Duodenal mucosa (tissue), 2 donors: Measurements from ENCODE around the gene MRPL38.

Experiments
- H3K27ac ChIP-seq: one replicate; pipeline ENCODE4 v1.7.0; 2013; ENCODE audit warnings: low read depth, low read length
- H3K27me3 ChIP-seq, 2 donors: one replicate each; pipeline ENCODE4 v1.7.0; 2013; ENCODE audit warnings: low read length in 2 of 2, control low read depth in 1 of 2; ENCODE audit not compliant: insufficient read depth in 2 of 2, control insufficient read depth in 1 of 2
- H3K36me3 ChIP-seq, 2 donors: one replicate each; pipeline ENCODE4 v1.7.0; 2013; ENCODE audit warnings: low read length in 2 of 2, control low read depth in 1 of 2; ENCODE audit not compliant: insufficient read depth in 2 of 2, control insufficient read depth in 1 of 2
- H3K4me1 ChIP-seq, 2 donors: one replicate each; pipeline ENCODE4 v1.7.0; 2013; ENCODE audit warnings: low read length in 2 of 2, control low read depth in 1 of 2; ENCODE audit not compliant: insufficient read depth in 2 of 2, control insufficient read depth in 1 of 2
- H3K4me3 ChIP-seq, 2 donors: one replicate each; pipeline ENCODE4 v1.7.0; 2013; ENCODE audit warnings: low read length in 2 of 2, low read depth in 1 of 2
- H3K9ac ChIP-seq, 2 donors: one replicate each; pipeline ENCODE4 v1.7.0; 2013; ENCODE audit warnings: low read length in 2 of 2, low read depth in 1 of 2
- H3K9me3 ChIP-seq, 2 donors: one replicate each; pipeline ENCODE4 v1.7.0; 2013; ENCODE audit warnings: low read length in 2 of 2, control low read depth in 1 of 2; ENCODE audit not compliant: control insufficient read depth in 1 of 2

The MRPL38 gene

GRCh38 chr17:75920045-75920560 lies 15.4 kb upstream of the MRPL38 start:
- H3K9me3 ChIP-seq = no peaks in the 10 kb centered on the region

DNA sequence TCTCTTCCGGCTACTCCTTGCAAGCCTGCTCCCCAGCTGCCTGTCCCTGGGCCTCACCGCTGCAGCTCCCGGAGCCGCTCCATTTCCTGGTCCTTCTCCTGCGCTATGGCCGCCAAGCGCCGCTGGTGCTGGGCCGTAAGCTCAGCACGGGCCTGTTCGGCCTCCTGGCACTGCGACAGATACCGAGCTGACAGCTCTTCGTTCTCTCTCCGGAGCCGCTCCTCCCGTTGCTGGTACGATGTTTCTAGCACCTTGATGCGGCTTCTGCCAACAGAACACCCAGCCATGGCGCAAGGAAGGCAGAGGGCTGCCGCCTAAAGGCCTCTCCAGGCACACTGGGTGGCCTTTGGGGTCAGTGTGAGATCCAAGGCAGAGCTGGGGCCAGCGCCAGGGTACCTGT lies 14.9 kb upstream of the MRPL38 start:
- H3K4me3 ChIP-seq = no peak overlapping the region
- peaks cover 10 to 15% of the 10 kb centered on the region in 2 donors for H3K4me1 ChIP-seq
- no peaks in the 10 kb centered on the region for H3K9me3 ChIP-seq
- peaks cover 0 to 9% of the 10 kb centered on the region in 2 donors for H3K36me3 ChIP-seq
- H3K9ac ChIP-seq = no peak overlapping the region
- no peaks in the 10 kb centered on the region for H3K27me3 ChIP-seq
- H3K27ac ChIP-seq = no peak overlapping the region

More at GRCh38 chr17:75920045-75920560, 15.4 kb upstream of the MRPL38 start:
- H3K36me3 ChIP-seq = peaks cover 0 to 9% of the 10 kb centered on the region in 2 donors
- H3K4me1 ChIP-seq = peaks cover 10 to 15% of the 10 kb centered on the region in 2 donors
- H3K27me3 ChIP-seq = no peaks in the 10 kb centered on the region
- H3K4me3 ChIP-seq = no peak overlapping the region
- H3K9ac ChIP-seq = no peak overlapping the region
- H3K27ac ChIP-seq = no peak overlapping the region

GRCh38 chr17:75917917-75918445 lies 13.3 kb upstream of the MRPL38 start:
- Histone ChIP-seq H3K9ac (no peak overlapping the region), H3K4me3 (no peak overlapping the region), H3K9me3 (no peaks in the 10 kb centered on the region), H3K27ac (no peak overlapping the region), H3K36me3 (peaks cover 0 to 17% of the 10 kb centered on the region in 2 donors), H3K27me3 (no peaks in the 10 kb centered on the region), H3K4me1 (peaks cover 5 to 7% of the 10 kb centered on the region in 2 donors)

DNA sequence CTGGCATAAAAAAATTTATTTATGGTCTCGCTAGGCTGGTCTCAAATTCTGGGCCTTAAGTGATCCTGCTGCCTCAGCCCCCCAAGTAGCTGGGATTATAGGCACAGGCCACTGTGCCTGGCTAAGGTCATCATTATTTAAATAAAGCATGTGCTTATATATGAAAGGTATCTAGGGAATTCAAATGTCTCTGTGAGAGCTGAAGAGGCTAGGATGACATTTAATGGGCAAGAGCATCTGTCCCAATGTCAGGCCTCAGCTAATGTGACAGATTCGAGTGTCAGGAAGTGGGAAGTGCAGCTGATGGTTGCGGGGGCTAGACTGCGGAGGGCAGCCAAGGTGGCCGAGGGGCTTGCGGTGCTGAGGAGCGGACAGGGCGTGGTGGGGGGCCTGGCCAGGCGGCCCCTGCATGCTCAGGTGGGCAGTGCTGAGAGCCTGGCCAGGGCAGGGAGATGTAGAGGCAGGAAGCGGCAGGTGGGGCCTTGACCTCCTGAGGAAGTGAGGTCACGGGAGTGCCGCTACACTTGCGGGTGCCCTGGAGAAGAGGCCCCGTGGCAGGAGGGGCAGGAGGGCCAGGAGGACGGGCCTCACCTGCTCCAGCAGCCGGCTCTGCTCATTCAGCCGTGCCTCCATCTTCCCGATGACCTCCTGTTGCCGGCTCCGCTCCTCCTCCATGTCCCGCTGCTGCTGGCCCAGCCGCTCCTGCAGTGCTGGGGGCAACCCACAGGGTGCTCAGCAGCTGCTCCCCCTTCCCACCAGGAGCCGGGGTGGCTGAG lies 12.6 kb upstream of the MRPL38 start:
- Histone ChIP-seq H3K36me3 (peaks cover 0 to 17% of the 10 kb centered on the region in 2 donors), H3K9me3 (no peaks in the 10 kb centered on the region), H3K4me3 (no peak overlapping the region), H3K9ac (no peak overlapping the region), H3K4me1 (peaks cover 0 to under 1% of the 10 kb centered on the region in 2 donors), H3K27ac (no peak overlapping the region), H3K27me3 (no peaks in the 10 kb centered on the region)

DNA sequence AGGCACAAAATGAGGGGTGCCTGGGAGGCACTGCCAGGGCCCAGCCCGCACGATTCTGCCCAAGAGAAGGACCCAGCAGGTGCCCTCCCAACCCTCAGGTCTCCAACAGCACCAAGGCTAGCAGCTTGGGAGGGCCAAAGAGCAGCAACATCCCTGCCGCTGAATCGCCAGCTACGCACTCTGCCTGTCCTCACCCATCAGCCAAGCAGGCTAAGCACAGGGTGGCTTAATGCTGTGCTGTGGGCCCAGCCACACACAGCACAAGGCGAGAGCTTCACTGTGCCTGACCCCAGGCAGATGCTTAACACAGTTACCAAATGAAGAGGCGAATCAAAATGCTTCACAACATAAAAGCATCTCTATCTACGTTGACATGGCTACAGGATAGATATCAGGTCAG lies 10.6 kb upstream of the MRPL38 start:
- Histone ChIP-seq H3K36me3 (peaks cover 0 to 22% of the 10 kb centered on the region in 2 donors), H3K27ac (no peak overlapping the region), H3K4me3 (no peak overlapping the region)

DNA sequence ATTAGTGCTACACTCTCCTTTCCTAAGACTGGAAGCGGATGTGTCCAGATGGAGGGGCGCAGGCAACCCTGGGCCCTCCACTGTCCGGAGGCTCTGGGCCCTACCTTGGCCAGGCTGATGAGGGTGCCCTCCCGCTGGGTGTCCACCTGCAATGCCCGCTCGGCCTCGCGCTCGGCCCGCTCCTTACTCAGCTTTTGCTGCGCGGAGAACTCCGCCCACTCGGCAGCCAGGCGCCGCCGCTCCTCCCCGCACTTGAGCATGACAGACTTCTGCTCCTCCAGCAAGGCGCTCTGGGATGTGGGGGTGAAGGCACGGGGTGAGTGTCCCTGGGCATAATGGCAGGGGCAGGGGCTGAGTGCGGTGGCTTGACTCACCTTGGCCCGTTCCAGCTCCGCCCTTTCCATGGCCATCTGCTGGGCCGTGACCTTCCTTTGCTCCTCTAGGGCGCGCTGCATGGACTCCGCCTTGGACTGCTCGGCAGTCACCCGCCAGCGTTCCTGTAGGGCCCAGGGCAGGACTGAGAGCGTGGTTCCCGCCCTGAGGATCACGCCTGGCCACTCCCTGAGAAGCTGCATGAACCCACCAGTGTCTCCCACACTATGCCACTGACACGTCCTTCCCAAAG lies 10.1 kb upstream of the MRPL38 start:
- H3K9ac ChIP-seq = no peak overlapping the region
- H3K27me3 ChIP-seq = no peaks in the 10 kb centered on the region
- no peak overlapping the region for H3K4me3 ChIP-seq
- H3K27ac ChIP-seq = no peak overlapping the region
- no peaks in the 10 kb centered on the region for H3K9me3 ChIP-seq
- H3K4me1 ChIP-seq = peaks cover 5% of the 10 kb centered on the region in 2 donors
- peaks cover 0 to 21% of the 10 kb centered on the region in 2 donors for H3K36me3 ChIP-seq

More for the DNA sequence above, 10.6 kb upstream of the MRPL38 start:
- peaks cover 0 to under 1% of the 10 kb centered on the region in 2 donors for H3K4me1 ChIP-seq
- no peaks in the 10 kb centered on the region for H3K9me3 ChIP-seq
- H3K27me3 ChIP-seq = no peaks in the 10 kb centered on the region
- H3K9ac ChIP-seq = no peak overlapping the region

GRCh38 chr17:75913537-75914210 lies 9.0 kb upstream of the MRPL38 start:
- no peaks in the 10 kb centered on the region for H3K9me3 ChIP-seq
- H3K4me1 ChIP-seq = peaks cover 6 to 12% of the 10 kb centered on the region in 2 donors
- no peaks in the 10 kb centered on the region for H3K27me3 ChIP-seq
- H3K4me3 ChIP-seq = no peak overlapping the region
- H3K36me3 ChIP-seq = peaks cover 0 to 15% of the 10 kb centered on the region in 2 donors
- no peak overlapping the region for H3K27ac ChIP-seq
- no peak overlapping the region for H3K9ac ChIP-seq

DNA sequence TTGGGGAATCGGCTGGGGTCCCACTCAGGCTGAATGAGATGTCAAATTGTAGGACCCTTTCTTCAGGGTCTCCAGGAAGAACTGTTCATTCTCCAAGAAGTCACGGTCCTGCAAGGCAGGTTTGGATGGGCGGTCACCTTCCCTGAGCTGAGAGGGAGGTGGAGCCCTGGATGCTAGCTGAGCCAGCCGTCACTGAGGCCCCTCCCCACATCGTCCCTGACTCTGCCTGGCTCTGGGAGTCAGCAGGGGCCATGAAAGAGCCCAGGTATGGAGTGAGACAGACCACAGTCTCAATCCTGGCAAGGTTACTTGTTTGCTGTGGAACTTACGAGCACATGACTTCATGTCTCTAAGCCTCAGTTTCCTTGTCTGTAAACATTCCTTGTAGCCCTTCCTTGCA lies 6.0 kb upstream of the MRPL38 start:
- Histone ChIP-seq H3K9ac (no peak overlapping the region), H3K4me3 (no peak overlapping the region), H3K27ac (no peak overlapping the region)

GRCh38 chr17:75909812-75910274 lies 5.2 kb upstream of the MRPL38 start:
- no peak overlapping the region for H3K27ac ChIP-seq
- H3K36me3 ChIP-seq = peaks cover 0 to 13% of the 10 kb centered on the region in 2 donors
- H3K4me1 ChIP-seq = peaks cover 12 to 19% of the 10 kb centered on the region in 2 donors
- no peaks in the 10 kb centered on the region for H3K27me3 ChIP-seq
- H3K4me3 ChIP-seq = no peak overlapping the region
- no peaks in the 10 kb centered on the region for H3K9me3 ChIP-seq
- H3K9ac ChIP-seq = no peak overlapping the region

More for the DNA sequence above, 6.0 kb upstream of the MRPL38 start:
- Histone ChIP-seq H3K4me1 (peaks cover 12 to 13% of the 10 kb centered on the region in 2 donors), H3K36me3 (peaks cover 0 to 13% of the 10 kb centered on the region in 2 donors), H3K27me3 (no peaks in the 10 kb centered on the region), H3K9me3 (no peaks in the 10 kb centered on the region)
